ENCODE data around the gene ASPSCR1.

The ASPSCR1 gene, protein sequence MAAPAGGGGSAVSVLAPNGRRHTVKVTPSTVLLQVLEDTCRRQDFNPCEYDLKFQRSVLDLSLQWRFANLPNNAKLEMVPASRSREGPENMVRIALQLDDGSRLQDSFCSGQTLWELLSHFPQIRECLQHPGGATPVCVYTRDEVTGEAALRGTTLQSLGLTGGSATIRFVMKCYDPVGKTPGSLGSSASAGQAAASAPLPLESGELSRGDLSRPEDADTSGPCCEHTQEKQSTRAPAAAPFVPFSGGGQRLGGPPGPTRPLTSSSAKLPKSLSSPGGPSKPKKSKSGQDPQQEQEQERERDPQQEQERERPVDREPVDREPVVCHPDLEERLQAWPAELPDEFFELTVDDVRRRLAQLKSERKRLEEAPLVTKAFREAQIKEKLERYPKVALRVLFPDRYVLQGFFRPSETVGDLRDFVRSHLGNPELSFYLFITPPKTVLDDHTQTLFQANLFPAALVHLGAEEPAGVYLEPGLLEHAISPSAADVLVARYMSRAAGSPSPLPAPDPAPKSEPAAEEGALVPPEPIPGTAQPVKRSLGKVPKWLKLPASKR

DNA sequence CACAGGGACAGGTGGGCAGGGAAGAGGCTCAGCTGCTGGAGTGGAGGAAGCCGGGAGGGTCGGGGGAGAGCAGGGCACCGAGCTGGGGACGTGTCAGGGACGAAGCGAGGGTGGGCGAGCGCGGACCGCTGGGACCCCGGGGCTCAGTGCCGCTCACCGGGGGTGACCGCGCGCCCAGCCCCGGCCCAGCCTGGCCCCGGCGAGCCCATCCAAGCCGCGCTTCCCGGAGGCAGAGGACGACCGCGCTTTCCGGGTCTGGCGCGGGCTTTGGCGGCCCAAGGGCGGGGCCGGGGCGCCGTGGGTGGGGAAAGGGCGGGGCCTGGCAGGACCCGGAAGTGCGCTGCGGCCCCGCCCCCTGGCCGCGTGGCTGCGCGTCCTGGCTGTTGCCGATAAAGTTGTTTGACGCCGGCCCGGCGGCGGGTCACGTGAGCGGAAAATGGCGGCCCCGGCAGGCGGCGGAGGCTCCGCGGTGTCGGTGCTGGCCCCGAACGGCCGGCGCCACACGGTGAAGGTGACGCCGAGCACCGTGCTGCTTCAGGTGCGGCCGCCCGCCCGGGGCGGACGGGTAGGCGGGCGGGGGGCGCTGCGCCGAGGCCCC is at the start of gene ASPSCR1:
Gene ASPSCR1 (plus strand): TSS at position 419 of the 598 bp plus-strand sequence. CDS start 18 bp downstream, at position 437.
- DNase-seq, result peak; percentile 45

DNA sequence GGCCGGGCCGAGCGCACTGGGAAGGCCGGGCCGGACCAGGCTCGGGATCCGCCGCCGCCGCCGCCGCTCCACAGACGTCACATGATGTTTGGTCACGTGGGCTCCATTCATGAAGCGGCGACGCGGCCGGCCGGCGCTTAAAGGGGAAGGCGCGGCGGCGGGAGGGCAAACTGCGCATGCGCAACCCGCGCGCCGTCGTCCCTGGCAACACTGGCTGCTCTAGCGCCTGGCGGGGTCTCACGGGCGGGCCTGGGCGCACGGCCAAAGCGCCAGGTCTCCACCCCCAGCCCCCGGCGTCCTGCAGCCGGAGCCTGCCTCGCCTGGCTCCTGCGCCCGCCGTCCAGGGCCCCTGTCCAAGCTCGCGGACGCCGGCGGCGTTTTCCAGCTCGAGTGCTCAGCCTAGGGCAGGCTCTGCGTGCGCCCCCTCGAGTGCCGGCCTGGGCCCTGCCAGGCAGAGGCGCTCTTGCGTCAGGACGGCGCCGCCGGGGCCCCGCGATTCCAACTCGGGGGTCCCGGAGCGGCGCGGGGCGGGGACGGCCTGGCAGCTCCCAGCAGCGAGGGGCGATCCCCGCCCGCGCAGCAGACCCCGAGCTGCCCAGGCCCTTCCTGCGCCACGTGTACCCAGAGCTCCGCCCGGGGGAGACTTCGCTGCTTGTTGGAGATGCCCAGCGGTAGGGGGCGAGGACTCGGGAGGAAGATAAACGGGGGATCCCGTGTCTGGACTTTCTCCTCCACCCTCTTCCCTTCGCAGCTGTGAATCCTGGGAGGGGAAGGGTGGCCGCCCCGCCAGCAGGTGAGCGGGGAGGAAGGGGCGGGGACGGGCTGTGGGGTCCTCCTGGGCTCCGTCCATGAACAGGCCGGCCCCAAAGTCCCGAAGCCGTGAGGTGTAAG is 49.5 kb upstream of the ASPSCR1 start, which contains the start of gene MAFG:
Gene MAFG (minus strand): TSS at position 83 of the 891 bp plus-strand sequence. CDS start 4,550 bp downstream, outside the sequence.
- peak; percentile 94 for DNase-seq

DNA sequence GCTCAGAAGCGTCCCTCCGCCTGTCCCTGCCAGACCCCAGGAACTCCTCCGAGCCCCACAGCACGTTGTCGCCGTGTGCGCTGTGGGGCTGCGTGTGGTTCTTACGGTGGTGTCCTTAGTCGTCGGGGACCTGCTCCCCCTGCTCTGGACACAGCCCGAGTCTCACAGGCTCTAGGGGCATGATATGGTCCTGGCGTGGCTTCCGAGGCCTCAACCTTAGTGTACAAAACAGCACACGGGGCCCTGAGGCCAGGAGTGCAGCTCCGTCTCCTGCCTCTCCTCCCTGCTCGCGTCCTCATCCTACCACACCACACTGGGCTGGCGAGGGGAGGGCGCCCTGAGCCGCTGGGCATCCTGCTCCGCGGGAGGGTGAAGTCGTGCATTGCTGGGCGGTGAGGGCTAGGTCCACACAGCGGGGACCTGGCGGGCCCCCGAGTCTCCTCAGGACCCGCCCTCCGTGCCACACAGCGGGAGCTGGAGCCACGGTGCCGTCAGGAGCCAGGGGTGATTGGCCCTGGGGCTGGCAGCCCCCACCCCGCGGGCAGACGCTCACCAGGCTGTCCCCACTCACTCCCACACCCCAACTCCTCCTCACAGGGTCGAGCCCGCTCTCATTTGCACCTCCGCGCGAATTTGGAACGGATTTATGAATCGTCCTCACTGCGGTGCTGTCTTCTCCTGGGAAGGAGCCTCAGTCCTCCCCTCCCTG is 48.7 kb upstream of the ASPSCR1 start:
- no peak for DNase-seq

DNA sequence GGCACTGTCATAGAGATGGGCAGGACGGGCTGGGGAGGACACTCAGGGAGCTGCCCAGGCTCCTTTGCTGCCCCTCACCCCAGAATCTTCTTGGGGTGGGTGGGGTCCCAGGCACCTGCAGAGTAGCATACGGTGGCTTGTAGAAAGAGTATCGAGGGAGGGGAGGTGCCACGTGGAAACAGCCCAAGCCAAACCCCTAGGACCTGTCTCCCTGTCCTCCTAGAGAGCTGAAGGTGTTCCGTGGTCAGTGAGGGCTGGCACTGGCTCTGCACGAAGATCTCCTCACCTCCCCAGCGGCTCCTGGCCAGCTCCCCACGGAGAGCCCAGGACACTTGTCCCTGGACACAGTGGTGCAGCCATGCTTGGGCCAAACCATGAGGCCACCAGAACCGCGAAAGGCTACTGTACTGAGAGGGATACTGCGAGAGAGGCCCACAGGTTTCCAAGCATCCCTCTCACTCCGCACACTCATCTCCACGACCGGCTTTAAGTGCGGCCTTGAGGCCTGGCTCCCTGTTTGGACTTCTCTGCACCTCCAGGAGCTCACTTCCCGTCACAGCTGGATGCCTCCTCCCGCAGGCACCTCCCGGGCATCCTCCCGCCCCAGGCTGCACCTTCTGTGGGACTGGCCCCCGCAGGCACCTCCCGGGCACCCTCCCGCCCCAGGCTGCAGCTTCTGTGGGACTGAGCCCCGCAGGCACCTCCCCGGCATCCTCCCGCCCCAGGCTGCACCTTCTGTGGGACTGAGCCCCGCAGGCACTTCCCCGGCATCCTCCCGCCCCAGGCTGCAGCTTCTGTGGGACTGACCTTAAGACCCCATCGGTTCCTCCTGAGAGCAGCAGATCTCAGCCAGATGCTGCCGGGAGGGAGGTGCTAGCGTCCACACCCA is 47.9 kb upstream of the ASPSCR1 start:
- DNase-seq, result no peak

DNA sequence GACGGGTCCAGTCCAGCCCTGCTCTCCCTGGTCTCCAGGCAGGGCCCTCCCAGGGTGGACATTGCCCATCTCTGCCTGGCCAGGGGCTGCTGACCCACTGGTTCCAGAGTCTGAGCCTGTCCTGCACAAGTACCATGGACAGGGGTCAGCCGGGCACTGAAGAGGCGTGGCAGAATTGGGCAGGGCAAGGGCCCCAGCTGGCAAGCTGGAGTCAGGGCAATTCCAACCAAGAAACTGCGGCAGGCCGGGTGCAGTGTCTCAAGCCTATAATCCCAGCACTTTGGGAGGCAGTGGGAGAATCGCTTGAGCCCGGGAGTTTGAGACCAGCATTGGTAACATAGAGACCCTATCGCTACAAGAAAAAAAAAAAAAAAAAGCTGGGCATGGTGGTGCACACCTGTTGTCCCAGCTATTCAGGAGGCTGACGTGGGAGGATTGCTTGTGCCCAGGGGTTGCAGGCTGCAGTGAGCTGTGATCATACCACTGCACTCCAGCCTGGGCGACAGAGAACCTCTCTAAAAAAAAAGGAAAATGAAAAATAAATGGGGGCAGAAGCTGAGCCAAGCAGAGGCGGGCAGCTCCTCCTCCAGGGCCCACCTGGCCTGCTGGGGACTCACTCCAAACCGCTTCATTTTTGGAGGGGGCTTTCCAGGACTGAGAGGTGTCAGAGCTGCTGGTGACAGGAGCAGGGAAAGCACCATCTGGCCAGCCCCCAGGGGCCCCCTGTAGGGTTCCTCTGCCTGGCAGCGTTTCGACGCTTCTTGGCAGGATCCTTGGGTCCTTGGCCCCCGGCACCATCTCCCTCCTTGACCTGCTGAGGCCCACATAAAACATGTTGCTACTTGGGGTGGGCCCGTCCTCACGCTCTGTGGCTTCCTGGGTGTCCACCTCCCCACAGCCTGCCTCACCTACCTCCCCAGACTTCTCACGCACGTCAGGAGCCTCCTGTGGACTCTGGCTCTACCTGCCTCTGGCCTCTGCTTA is 47.0 kb upstream of the ASPSCR1 start:
- peak; percentile 67 for DNase-seq

DNA sequence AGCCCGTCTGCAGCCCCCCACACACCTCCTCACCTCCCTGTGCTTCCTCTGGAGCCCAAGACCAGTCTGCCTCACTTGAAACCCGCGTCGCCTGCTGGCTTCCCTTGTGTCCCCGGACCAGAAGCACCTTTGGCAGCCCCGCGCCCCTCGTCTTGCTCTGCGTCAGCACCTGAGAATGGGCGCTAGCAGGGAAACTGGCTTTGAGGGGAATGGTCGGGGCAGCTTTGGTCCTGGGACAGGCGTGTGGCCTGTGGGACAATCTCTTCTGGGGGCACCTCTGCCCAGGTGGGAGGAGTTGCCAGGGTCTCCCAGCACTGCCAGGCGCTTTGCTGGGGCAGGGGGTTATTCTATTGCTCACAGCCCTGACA is 46.3 kb upstream of the ASPSCR1 start:
- DNase-seq, result no peak

DNA sequence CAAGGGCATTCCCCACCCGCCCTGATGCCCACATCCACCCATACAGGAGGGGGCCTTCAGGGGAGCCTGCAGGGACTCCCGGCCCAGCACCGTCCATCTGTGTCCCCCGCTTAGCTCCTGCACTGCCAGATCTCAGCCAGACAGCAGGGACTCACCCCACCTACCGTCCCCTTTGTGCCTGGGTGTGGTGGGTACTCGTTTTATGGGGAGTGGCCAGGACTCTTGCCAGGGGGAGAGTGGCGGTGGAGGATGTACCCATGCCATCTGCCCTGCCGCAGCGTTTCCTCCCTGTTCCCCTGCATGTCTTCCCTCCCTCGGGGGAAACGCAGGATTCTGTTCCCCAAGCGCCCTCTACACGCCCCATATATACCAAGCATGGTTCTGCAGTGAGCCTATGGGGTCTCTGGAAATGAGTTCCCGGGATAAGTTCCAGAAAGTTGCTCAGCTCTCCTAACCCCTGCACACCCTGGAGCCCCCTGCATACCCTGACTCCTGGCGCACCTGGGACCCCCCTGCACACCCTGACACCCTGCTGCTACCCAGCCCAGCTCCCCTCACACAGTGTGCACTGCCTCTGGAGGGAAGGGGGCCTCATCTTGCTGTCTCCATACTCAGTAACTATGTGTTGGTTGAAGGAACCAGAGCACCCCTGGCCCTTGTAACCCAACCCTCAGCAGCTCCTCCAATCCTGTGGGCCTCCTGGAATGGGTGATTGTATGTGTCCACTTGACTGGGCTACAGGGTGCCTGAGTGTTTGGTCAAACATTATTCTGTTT is 45.7 kb upstream of the ASPSCR1 start:
- peak; percentile 84 for DNase-seq

DNA sequence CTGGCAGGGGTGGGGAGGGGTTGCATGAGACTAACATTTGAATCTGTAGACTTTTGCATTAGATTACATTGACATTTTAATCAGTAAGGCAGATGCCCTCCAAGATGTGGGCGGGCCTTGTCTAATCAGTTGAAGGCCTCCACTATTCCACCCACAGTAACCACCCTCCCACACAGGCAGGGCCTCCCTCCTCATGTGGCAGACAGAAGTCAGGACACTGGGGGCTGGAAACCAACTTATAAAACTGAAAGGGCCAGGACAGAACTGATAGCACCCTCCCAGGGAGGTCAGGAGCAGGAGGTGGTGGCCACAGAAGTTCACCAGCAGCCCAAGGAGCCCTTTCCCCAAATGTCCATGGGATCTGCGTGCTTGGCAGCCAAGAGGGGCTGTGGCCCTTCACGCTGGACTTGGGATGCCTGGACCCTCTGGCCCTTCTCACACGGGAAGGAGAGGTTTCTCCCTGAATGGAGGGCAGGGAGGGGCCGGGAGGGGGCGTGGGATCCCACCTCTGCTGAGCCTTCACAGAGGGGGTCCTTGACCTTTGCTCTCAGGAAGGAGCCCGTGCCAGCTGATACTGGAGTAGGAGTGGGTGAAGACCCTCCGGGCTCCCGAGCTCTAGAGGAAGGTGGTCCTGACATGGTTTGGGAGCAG is 45.0 kb upstream of the ASPSCR1 start:
- DNase-seq, result no peak

DNA sequence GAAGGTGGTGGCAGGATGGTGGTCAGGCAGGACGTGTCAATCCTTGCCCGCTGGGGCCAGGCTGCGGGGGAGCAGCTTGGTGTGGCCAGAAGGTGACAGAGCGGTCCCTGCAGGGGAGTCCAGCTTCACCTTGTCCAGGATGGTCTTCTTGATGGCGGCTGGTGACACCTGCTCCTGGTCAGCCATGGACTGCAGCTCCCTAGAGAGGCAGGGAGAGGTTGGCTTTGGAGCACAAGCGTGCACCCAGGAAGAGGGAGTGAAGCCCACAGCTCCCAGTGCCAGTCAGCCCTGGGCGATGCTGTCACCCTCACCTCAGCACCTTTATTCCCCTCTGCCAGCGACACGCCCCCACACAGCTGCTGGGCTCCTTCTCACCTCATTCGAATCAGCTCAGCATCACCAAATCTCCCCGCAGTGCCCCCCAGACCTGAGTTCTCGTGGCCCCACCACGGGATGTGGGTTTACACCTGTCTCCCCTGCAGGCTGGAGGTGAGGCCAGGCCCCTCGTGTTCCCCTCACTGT is 44.2 kb upstream of the ASPSCR1 start:
- DNase-seq, result no peak

DNA sequence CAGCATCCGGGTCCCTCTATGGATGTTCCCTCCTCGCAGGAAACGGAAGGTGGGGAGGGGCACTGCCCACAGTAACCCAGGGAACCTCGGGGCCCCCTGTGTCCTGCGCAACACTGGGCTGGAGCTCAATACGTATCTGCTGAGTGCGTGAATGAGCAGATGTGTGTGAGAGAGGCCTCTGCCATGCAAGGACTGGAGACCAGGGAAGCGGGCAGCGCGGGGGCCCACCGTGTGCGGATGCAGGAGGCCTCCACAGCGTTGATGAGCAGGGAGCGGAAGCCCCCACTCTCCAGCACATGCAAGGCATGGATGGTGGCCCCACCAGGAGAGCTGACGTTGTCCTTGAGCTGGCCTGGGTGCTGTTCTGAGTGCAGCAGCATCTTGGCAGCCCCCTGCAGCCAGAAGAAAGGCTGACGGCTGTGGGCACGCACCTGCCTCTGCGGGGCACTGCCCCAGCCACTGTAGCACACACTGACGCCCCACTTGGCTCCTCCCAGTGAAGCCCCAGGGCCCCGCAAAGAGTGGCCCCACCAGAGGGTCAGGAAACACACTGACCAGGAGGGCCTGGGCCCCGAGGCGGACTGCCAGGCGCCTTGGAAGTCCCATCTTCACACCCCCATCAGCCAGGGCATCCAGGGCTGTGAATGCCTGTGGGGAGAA is 43.2 kb upstream of the ASPSCR1 start:
- DNase-seq, result no peak

DNA sequence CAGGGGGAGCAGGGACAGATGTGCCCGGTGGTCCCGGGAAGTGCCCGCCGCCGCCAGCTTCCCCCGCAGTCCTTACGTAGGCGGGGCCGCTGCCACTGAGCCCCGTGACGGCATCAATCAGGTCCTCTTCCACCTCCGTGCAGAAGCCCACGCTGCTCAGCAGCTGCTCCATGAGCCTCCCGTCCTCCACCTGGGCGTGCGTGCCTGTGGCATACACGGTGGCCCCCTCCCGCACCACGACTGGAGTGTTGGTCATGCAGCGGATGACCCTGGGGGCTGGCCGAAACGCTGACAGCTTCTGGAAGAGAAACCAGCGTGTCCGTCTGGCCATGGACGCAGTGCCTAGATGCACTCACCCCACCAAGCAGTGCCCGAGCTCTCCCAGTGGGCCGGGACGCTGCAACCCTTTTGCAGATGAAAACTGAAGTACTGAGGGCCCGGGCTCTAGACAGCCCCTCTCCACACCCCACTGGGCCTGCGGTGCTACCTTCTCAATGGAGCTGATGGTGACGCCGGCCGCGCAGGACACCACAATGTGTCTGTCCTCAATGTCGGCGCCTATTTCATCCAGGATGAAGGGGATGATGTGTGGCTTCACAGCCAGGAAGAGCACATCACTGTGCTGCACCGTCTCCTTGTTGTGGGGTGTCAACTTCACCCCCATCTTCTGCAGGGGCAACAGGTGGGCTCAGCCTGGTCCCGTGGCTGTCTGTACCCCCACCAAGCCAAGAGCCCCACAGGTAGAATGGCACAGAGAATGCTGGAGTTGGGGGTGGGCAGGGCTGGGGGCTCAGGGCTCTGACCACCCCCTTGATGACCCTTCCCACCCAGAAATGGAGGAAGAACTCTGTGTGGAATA is 42.4 kb upstream of the ASPSCR1 start:
- DNase-seq, result no peak

DNA sequence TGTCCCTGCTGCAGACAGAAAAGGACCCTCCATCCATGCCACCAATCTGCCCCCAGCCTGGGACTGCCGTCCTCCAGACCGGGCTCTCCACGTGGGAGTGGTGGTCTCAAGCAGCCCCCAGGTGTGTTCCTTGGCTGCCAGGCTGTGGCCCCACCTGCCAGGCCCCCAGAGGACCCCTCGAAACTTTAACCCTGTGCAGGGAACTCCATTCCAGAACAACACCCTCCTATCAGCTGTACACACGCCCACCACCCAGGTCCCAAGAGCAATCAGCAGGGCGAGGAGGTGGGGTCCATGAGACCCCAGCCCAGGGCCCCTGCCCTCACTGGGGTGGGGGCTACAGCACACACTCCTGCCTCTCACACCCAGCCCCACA is 41.7 kb upstream of the ASPSCR1 start:
- no peak for DNase-seq

DNA sequence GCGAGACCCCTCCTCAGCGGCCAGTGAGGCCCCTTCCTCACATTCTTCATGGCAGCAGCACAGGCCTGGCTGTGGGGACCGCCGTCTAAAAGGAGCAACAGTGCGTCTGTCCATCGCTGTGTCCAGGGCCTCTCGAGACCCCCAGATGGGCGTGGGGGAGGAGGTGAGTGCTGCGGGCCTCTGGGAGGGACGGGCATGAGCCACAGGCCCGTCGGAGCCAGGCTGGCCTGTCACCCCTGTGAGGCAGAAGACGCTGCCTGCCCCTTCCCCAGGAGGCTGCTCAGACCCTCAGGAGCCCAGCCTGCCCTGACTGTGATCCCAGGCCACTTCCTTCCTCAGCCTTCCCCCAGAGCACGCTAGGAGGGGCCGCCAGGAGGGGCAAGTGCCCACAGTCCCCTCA is 38.2 kb upstream of the ASPSCR1 start:
- DNase-seq, result no peak

DNA sequence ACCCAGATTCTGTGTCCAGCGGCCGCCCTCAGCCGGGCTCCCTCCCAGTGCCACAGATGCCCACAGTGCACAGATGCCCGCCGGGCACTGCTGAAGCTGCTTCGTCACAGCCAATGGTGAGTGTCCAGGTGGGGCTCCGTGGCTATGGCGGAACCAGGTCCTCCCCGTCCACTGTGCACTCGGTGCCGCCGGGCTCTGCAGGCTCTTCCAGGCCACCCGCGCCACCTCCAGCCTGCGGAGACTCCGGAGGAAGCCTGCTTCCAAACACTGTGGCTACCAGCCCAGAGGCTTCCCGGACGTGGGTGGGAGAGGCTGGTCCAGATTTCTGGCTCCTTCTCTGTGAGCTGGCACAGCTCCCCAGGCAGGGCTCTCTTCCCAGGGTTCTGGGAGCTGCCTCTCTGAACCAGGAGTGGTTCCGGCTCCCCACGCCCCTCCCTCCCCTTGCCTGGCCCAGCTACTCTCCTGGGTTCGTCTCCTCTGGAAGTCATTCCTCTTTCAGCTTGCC is 37.5 kb upstream of the ASPSCR1 start:
- no peak for DNase-seq

DNA sequence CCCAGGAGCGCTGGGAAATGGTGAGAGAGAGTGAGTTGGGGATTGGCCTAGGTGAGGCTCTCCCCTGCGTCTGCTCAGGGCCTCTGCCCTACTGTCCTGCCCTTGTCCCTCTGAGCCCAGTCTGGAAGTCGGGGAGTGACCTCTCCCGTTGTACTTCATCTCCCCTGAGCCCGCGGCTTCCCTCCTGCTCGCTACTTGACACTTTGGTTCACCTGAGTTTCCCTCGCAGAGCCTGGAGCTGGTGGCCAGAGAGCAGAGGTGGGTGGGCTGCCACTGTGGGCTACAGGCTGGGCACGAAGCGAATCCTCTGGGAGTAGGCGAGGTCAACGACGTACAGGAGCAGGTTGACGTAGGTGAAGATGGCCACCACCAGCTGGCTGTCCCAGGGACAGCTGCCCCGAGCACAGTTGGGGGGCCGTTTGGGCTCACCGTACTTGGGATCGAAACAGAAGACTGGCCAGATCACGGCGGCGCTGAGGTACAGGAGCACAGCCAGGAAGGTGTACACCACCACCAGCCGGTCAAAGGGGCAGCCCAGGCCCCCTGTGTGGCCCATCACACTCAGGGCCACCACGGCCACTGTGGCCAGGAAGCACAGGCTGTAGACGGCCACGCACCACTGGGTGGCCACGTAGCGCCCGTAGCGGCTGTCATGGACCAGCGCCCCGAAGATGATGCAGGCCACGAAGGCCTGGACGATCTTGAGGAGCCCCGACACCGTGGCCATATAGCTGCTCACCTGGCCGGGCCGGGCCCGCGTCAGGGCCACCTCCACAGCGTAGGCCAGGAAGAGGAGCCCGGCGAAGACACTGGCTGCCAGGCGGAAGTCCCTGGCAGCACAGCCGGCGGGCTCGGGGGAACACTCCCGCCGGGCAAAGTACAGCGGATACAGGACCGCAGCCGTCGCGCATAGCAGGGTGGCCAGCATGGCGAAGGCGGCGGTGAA is 36.6 kb upstream of the ASPSCR1 start:
- no peak for DNase-seq
